A549 (cell line): Measurements from ENCODE around the gene PALS1. TPM values are rescaled to one million over a fixed set of nuclear protein-coding genes. Genes with fewer than 3 reads are reported as not detected.
A peak's percentile ranks its signal among the peaks of the same experiment; 100 is the strongest.

Experiments used
- ATAC-seq, 2 experiments: fragments of 200-7000 bp in 1 of 2; fragments of >200 bp in 1 of 2; cut with Nextera tagmentation in 1 of 2; cut with Tn5 transposase in 1 of 2; 3 replicates each; pipeline versions ENCODE4 v1.8.0 to v1.9.1; 2018 to 2020; ENCODE audit warnings: mild to moderate bottlenecking in 1 of 2, moderate library complexity in 1 of 2
- CTCF ChIA-PET: fragments of 300-600 bp; sonication (Branson Sonifier 250); formaldehyde crosslinking; extraction: SDS; loops from one replicate; lab custom pipeline; 2021; ENCODE audit warnings: antibody characterized with exemption, inconsistent platforms; lab: Yijun Ruan, JAX
- POLR2A ChIA-PET: fragments of 350-600 bp; formaldehyde crosslinking; extraction: SDS; loops from one replicate; lab custom pipeline; 2021; ENCODE audit warnings: antibody characterized with exemption, inconsistent platforms; lab: Yijun Ruan, JAX
- DNase-seq, 2 experiments: peaks; one replicate each; pipeline versions ENCODE4 v3.0.0 to v3.0.0-alpha.2; 2011 to 2016; ENCODE audit warnings: low read depth in 1 of 2, low spot score in 1 of 2
- FAIRE-seq: peaks from 2 replicates; lab custom pipeline; 2011; peaks lifted over from hg19 to GRCh38; lab: Jason Lieb, UNC
- H3K27ac ChIP-seq, 2 experiments: fragments of >200 bp; sonication (Bioruptor Twin); formaldehyde crosslinking; 3 replicates each; pipeline ENCODE4 v1.5.1; 2016 to 2017
- H3K4me1 ChIP-seq: fragments of >200 bp; sonication (Bioruptor Twin); formaldehyde crosslinking; 3 replicates; pipeline ENCODE4 v1.6.1; 2016
- H3K4me2 ChIP-seq: fragments of >200 bp; sonication (Bioruptor Twin); formaldehyde crosslinking; 3 replicates; pipeline ENCODE4 v1.6.1; 2016
- H3K4me3 ChIP-seq: fragments of >200 bp; sonication (Bioruptor Twin); formaldehyde crosslinking; 3 replicates; pipeline ENCODE4 v1.5.1; 2016
- H3K9me3 ChIP-seq: fragments of >200 bp; sonication (Bioruptor Twin); formaldehyde crosslinking; 3 replicates; pipeline ENCODE4 v1.6.1; 2016
- BCL3 ChIP-seq: fragments of >200 bp; sonication (Bioruptor Twin); formaldehyde crosslinking; IDR thresholded peaks from 3 replicates; pipeline ENCODE4 v1.6.1; 2016
- CBX2 ChIP-seq: fragments of 200-600 bp; sonication (generic); IDR thresholded peaks from 2 replicates; pipeline ENCODE4 v1.6.1; 2016; ENCODE audit warnings: low read depth, mild to moderate bottlenecking, borderline replicate concordance
- CBX8 ChIP-seq: fragments of 200-600 bp; sonication (generic); IDR thresholded peaks from 2 replicates; pipeline ENCODE4 v1.6.1; 2016
- CEBPB ChIP-seq, 2 experiments: fragments of >200 bp in 1 of 2; sonication (Bioruptor Twin) in 1 of 2; formaldehyde crosslinking in 1 of 2; IDR thresholded peaks; 2 replicates each; pipeline ENCODE4 v1.6.1; 2012 to 2016
- EHMT2 ChIP-seq: fragments of 200-600 bp; sonication (generic); IDR thresholded peaks from 2 replicates; pipeline ENCODE4 v1.6.1; 2016; ENCODE audit warnings: antibody characterized with exemption, low read depth, mild to moderate bottlenecking, moderate library complexity
- ESRRA ChIP-seq: fragments of 150-350 bp; IDR thresholded peaks from 2 replicates; pipeline ENCODE4 v1.6.1; 2014; ENCODE audit warnings: mild to moderate bottlenecking, low read length, borderline replicate concordance
- FOSB ChIP-seq: fragments of 250-450 bp; sonication (Bioruptor Pico); IDR thresholded peaks from 2 replicates; pipeline ENCODE4 v1.5.0; 2020; ENCODE audit warnings: mild to moderate bottlenecking, moderate library complexity
- HDAC2 ChIP-seq: fragments of 200-600 bp; sonication (generic); IDR thresholded peaks from 2 replicates; pipeline ENCODE4 v1.6.1; 2016
- HES2 ChIP-seq: fragments of >200 bp; sonication (Bioruptor Twin); formaldehyde crosslinking; IDR thresholded peaks from 2 replicates; pipeline ENCODE4 v1.6.1; 2016
- HOXA7 ChIP-seq: fragments of 250-450 bp; sonication (Bioruptor Pico); IDR thresholded peaks from 2 replicates; pipeline ENCODE4 v1.5.0; 2020; ENCODE audit warnings: mild to moderate bottlenecking, moderate library complexity
- HOXB5 ChIP-seq: fragments of 250-450 bp; sonication (Bioruptor Pico); IDR thresholded peaks from 2 replicates; pipeline ENCODE4 v1.5.0; 2020; ENCODE audit warnings: mild to moderate bottlenecking, moderate library complexity
- KDM1A ChIP-seq: fragments of 200-600 bp; sonication (generic); IDR thresholded peaks from 2 replicates; pipeline ENCODE4 v1.6.1; 2016; ENCODE audit warnings: low read depth, mild to moderate bottlenecking
- KDM5A ChIP-seq: fragments of 200-600 bp; sonication (generic); IDR thresholded peaks from 2 replicates; pipeline ENCODE4 v1.6.1; 2016; ENCODE audit warnings: antibody characterized with exemption, mild to moderate bottlenecking
- MAX ChIP-seq: IDR thresholded peaks from 2 replicates; pipeline ENCODE4 v1.6.1; 2012
- NFE2L2 ChIP-seq: fragments of 150-350 bp; conservative IDR thresholded peaks from 2 replicates; pipeline ENCODE4 v1.6.1; 2014; ENCODE audit warnings: low read length
- NR3C1 ChIP-seq: fragments of >200 bp; sonication (Bioruptor Twin); formaldehyde crosslinking; IDR thresholded peaks from 3 replicates; pipeline ENCODE4 v1.6.1; 2017
- PHF8 ChIP-seq: fragments of 200-600 bp; sonication (generic); IDR thresholded peaks from 2 replicates; pipeline ENCODE4 v1.6.1; 2016; ENCODE audit warnings: low read depth, mild to moderate bottlenecking, antibody characterized with exemption, moderate library complexity, borderline replicate concordance
- RCOR1 ChIP-seq: fragments of 150-350 bp; IDR thresholded peaks from 2 replicates; pipeline ENCODE4 v1.6.1; 2014; ENCODE audit warnings: antibody characterized with exemption, low read length, low read depth
- RFX5 ChIP-seq: fragments of 450-650 bp; IDR thresholded peaks from 2 replicates; pipeline ENCODE4 v1.7.1; 2014; ENCODE audit warnings: antibody characterized with exemption, mild to moderate bottlenecking, moderate library complexity
- RNF2 ChIP-seq: fragments of 200-600 bp; sonication (generic); IDR thresholded peaks from 2 replicates; pipeline ENCODE4 v1.6.1; 2016; ENCODE audit warnings: low read depth, mild to moderate bottlenecking, antibody characterized with exemption, moderate library complexity, borderline replicate concordance
- SMC3 ChIP-seq: fragments of >200 bp; sonication (Bioruptor Twin); formaldehyde crosslinking; IDR thresholded peaks from 3 replicates; pipeline ENCODE4 v1.6.1; 2018; ENCODE audit warnings: inconsistent platforms
- ZC3H11A ChIP-seq: fragments of 450-650 bp; IDR thresholded peaks from 2 replicates; pipeline ENCODE4 v1.6.1; 2014; ENCODE audit warnings: antibody characterized with exemption, mild to moderate bottlenecking
- ZFP36 ChIP-seq: fragments of 450-650 bp; IDR thresholded peaks from 2 replicates; pipeline ENCODE4 v1.6.1; 2014; ENCODE audit warnings: borderline replicate concordance; ENCODE audit not compliant: partially characterized antibody
- WGBS: methylation state at CpG from one replicate; pipeline ENCODE4 v1.1.6; 2017; ENCODE audit errors: missing lambda C conversion rate; 5-methylcytosine and 5-hydroxymethylcytosine counted together
- polyA plus RNA-seq, 4 experiments: library from polyadenylated mRNA; depleted of rRNA in 3 of 4; stranded (reverse); fragments of >200 nt; fragmentation: RNase III in 1 of 4; extraction: RNeasy Plus Mini Kit Qiagen cat#74134 plus additional on column Dnase treatment in 1 of 4; gene quantifications; 2 replicates in 3 of 4; 3 replicates in 1 of 4; pipeline ENCODE4 v1.2.3, GENCODE V29; 2011 to 2017

PALS1 gene
- polyA plus RNA-seq, 2 of the 4 experiments (the other 2 are of a cell fraction), result 23.4 to 32.6 TPM

GRCh38 chr14:67239582-67239981 is 1.7 kb upstream of the PALS1 start:
- H3K27ac ChIP-seq, result no peak overlapping the region; a peak in 1 of 6 replicates
- ChIA-PET POLR2A (no interaction called here), CTCF (interaction anchor here (1.5 to 2.1 kb wide), 3 partner anchors 11 to 73 kb away, joined by 4 to 8 read pairs (median 6); no protein-coding TSS in a partner anchor)
- no peak overlapping the region for H3K4me3 ChIP-seq
- TF ChIP-seq NFE2L2 (no peak), RNF2 (no peak), RFX5 (no peak), ZFP36 (no peak), CEBPB (IDR thresholded peaks at IDR 0.05) (no peak), HOXA7 (no peak), BCL3 (no peak), ZC3H11A (no peak), MAX (no peak), RCOR1 (no peak), CBX8 (no peak), SMC3 (no peak), HOXB5 (no peak), CBX2 (no peak), HES2 (no peak), KDM5A (no peak)
- FAIRE-seq (no peak), ATAC-seq (no peak), DNase-seq (no peak)
- WGBS, result 94% methylated on average over 14 of the region's 14 CpGs
- no peaks in the 10 kb centered on the region for H3K9me3 ChIP-seq
- H3K4me1 ChIP-seq, result peaks cover 23% of the 10 kb centered on the region; the same call in 2 of the 3 replicates
- H3K4me2 ChIP-seq, result peak overlapping the region; percentile 74; the same call in 2 of the 3 replicates

GRCh38 chr14:67240168-67240932 is 885 bp upstream of the PALS1 start:
- H3K4me2 ChIP-seq, result peak overlapping the region; percentile 74
- peak; percentile 39 to 68 for DNase-seq
- ATAC-seq, result peak; percentile 74 to 75
- peak overlapping the region; percentile 88 for H3K4me3 ChIP-seq
- ChIA-PET CTCF (interaction anchor here (1.1 kb wide), 1 partner anchor 45 kb away, joined by 4 read pairs; no protein-coding TSS in a partner anchor), POLR2A (interaction anchor here (0.6 to 1.9 kb wide), 8 partner anchors 8 to 732 kb away, joined by 3 to 8 read pairs (median 4); partner anchors contain the start of gene GPHN)
- TF ChIP-seq ZC3H11A (no peak), PHF8 (peak; percentile 69), HDAC2 (no peak), CBX2 (no peak), NR3C1 (no peak), EHMT2 (no peak), ESRRA (no peak), HOXB5 (0 out of 2 replicates have a peak, but pooled peaks have one; percentile 22), RFX5 (no peak), FOSB (CRISPR knock-in tag) (no peak), MAX (peak; percentile 59), KDM1A (no peak)
- no peaks in the 10 kb centered on the region for H3K9me3 ChIP-seq
- H3K4me1 ChIP-seq, result peaks cover 30% of the 10 kb centered on the region
- WGBS, result 17% methylated on average over 23 of the region's 23 CpGs
- peak overlapping the region; percentile 85 to 90 for H3K27ac ChIP-seq
- FAIRE-seq, result no peak
